ENCODE measurements around the gene GAA. TPM values are rescaled to one million over a fixed set of nuclear protein-coding genes. Genes with fewer than 3 reads are reported as not detected.

GAA gene
- total RNA-seq, 1 donor from 2014 or later: 40.7 TPM

DNA sequence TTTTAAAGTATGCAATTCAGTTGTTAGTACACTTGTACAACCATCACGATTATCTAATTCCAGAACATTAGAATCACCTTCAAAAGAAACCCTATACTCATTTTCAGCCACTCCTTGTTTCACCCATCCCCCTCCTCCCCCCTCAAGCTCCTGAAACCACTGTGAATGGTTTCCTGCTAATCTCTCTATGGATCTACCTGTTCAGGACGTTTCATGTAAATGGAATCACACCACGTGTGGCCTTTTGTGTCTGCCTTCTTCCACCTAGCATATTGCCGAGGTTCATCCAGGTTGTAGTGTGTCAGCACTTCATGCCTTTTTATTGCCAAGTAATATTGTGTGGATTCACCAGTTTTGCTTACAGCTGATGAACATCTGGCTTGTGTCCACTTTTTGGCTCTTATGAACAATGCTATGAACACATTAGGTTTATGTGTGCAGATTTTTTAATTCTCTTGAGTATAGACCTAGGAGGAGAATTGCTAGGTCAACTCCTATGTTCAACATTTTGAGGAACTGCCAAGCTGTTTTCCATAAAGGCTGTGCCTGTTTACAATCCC lies 27.7 kb downstream of the GAA start:
- H3K9me3 Mint-ChIP-seq: no peaks in the 10 kb centered on the region
- H3K4me3 Mint-ChIP-seq: no peak overlapping the region
- TF ChIP-seq CTCF (conservative IDR thresholded peaks at IDR 0.05): no peak
- H3K27ac Mint-ChIP-seq: no peak overlapping the region
- H3K36me3 Mint-ChIP-seq: peaks cover 6% of the 10 kb centered on the region
- peaks cover 13% of the 10 kb centered on the region for H3K4me1 Mint-ChIP-seq (ENCODE audit: unreplicated experiment)
- no peak for DNase-seq (ENCODE audit: extremely low spot score, unreplicated experiment)
- H3K27me3 Mint-ChIP-seq: no peaks in the 10 kb centered on the region

DNA sequence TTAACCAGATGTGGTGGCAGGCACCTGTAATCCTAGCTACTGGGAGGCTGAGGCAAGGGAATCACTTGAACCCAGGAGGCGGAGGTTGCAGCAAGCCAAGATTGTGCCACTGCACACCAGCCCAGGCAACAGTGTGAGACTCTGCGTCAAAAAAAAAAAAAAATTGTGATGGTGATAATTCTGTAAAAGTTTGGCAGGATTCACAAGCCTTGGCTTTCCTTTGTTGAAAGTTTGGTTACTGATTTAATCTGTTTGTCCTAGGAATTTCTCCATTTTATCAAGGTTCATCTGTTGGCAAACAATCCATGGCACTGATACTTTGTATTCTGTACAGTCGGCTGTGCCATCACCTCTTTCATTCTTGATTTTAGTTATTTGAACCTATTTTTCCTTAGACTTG lies 29.6 kb downstream of the GAA start:
- peaks cover 5% of the 10 kb centered on the region for H3K4me1 Mint-ChIP-seq (ENCODE audit: unreplicated experiment)
- no peak overlapping the region for H3K27ac Mint-ChIP-seq
- no peaks in the 10 kb centered on the region for H3K9me3 Mint-ChIP-seq
- DNase-seq (ENCODE audit: extremely low spot score, unreplicated experiment): no peak
- H3K27me3 Mint-ChIP-seq: no peaks in the 10 kb centered on the region
- H3K4me3 Mint-ChIP-seq: no peak overlapping the region
- no peak for TF ChIP-seq CTCF (conservative IDR thresholded peaks at IDR 0.05)
- peaks cover 10% of the 10 kb centered on the region for H3K36me3 Mint-ChIP-seq

- Mint-ChIP-seq H3K4me1 (ENCODE audit: unreplicated experiment) (no peaks in the 10 kb centered on the region), H3K4me3 (no peak overlapping the region), H3K36me3 (peaks cover 15% of the 10 kb centered on the region), H3K27ac (no peak overlapping the region), H3K27me3 (no peaks in the 10 kb centered on the region), H3K9me3 (no peaks in the 10 kb centered on the region)
- DNase-seq (ENCODE audit: extremely low spot score, unreplicated experiment): no peak
- no peak for TF ChIP-seq CTCF (conservative IDR thresholded peaks at IDR 0.05)
These were observed 31.7 kb downstream of the GAA start for GRCh38 chr17:80132906-80133625.

DNA sequence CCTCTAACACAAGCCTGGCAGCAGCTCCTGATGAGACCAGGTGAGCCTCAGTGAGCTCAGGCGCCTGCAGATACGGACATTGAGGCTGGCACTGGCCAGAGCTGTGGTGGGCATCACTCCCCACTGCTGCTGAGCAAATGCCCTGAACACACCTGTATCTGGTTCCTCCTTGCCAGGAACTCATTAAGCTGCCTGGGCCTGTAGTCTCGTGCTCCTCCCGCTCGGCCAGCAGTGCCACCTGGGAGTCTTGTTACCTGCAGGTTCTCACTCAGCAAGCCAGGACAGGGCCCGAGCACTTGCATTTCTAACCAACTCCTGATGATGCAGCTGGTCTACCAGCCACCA lies 32.2 kb downstream of the GAA start:
- Mint-ChIP-seq H3K4me3 (no peak overlapping the region), H3K9me3 (no peaks in the 10 kb centered on the region), H3K27ac (no peak overlapping the region), H3K36me3 (peaks cover 19% of the 10 kb centered on the region), H3K4me1 (ENCODE audit: unreplicated experiment) (no peaks in the 10 kb centered on the region), H3K27me3 (no peaks in the 10 kb centered on the region)
- DNase-seq (ENCODE audit: extremely low spot score, unreplicated experiment): no peak
- no peak for TF ChIP-seq CTCF (conservative IDR thresholded peaks at IDR 0.05)

DNA sequence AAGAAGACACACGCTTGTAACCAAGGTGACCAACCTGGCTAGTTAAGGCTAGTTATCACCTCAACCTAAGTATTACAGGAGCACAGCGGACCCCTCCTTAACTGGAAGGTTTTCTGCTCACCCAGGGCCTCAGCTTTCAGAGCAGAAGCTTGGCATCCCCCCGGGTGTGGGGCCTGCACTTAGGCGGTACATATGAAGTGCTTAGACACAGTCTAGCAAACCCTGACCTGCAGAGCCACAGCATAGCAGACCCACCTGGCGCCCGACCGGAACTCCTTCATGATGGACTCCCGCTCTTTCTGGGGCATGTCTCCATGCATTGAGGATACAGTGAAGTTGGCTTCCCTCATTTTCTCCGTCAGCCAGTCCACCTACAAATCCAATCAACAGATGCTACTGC lies 35.8 kb downstream of the GAA start:
- no peaks in the 10 kb centered on the region for H3K4me1 Mint-ChIP-seq (ENCODE audit: unreplicated experiment)
- TF ChIP-seq CTCF (conservative IDR thresholded peaks at IDR 0.05): no peak
- no peaks in the 10 kb centered on the region for H3K9me3 Mint-ChIP-seq
- peaks cover 33% of the 10 kb centered on the region for H3K36me3 Mint-ChIP-seq
- no peak overlapping the region for H3K4me3 Mint-ChIP-seq
- no peak overlapping the region for H3K27ac Mint-ChIP-seq
- no peak for DNase-seq (ENCODE audit: extremely low spot score, unreplicated experiment)
- no peaks in the 10 kb centered on the region for H3K27me3 Mint-ChIP-seq

Data from type B pancreatic cell (in vitro differentiated cells).